GM13976 (cell line): ENCODE results near the gene SNAI3.
"Not testable (repeated sequence)": the region's sequence is repeated elsewhere in the genome, so short reads cannot be mapped to it uniquely, and the experiment has no call there.

Experiments used
- DNase-seq: peaks from one replicate; pipeline ENCODE4 v3.0.0; 2012; ENCODE audit warnings: low spot score
- in situ Hi-C: fragments of 300-500 bp; cut with MboI; formaldehyde crosslinking; loops from one replicate; pipeline ENCODE4 v1.12.0; 2022; ENCODE audit warnings: low sequenced_read_pairs, mixed read lengths, inconsistent platforms; ENCODE audit not compliant: unreplicated experiment
- TF ChIP-seq, protein P1 (sequence below): IDR thresholded peaks from 2 replicates; pipeline ENCODE4 v1.5.1; 2012; ENCODE audit warnings: borderline replicate concordance, mild to moderate bottlenecking; ENCODE audit not compliant: insufficient read depth; ENCODE audit errors: extremely low read depth, missing control alignments, control extremely low read depth

Gene SNAI3

GRCh38 chr16:88676502-88677242 lies 9.6 kb downstream of the SNAI3 start:
- in situ Hi-C loops = no loop called here
- TF ChIP-seq, protein P1, sequence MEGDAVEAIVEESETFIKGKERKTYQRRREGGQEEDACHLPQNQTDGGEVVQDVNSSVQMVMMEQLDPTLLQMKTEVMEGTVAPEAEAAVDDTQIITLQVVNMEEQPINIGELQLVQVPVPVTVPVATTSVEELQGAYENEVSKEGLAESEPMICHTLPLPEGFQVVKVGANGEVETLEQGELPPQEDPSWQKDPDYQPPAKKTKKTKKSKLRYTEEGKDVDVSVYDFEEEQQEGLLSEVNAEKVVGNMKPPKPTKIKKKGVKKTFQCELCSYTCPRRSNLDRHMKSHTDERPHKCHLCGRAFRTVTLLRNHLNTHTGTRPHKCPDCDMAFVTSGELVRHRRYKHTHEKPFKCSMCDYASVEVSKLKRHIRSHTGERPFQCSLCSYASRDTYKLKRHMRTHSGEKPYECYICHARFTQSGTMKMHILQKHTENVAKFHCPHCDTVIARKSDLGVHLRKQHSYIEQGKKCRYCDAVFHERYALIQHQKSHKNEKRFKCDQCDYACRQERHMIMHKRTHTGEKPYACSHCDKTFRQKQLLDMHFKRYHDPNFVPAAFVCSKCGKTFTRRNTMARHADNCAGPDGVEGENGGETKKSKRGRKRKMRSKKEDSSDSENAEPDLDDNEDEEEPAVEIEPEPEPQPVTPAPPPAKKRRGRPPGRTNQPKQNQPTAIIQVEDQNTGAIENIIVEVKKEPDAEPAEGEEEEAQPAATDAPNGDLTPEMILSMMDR = no peak
- DNase-seq = no peak

GRCh38 chr16:88673716-88674379 lies 12.5 kb downstream of the SNAI3 start:
- peak; percentile 84 for DNase-seq
- TF ChIP-seq, protein P1 = no peak
- in situ Hi-C loops = no loop called here

DNA sequence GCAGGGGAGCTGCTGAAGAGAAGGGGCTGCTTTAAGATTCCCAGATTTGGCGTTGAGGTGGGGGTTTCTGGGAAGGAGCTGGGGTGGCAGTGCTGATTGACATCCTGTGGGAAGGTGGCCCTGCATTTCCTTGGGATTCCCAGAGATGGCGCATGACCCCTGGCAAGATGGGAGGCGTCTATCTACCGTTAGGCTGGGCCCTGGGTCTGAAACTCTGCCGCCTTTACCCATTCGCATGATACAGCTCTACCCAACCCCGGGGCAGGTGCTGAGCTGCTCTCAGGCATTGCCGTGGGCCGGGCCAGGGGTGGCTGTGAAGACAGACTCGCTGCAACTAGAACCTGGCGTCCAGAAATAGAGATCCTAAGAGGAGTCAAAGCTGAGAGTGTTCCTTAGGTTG lies 13.5 kb downstream of the SNAI3 start:
- DNase-seq = no peak
- TF ChIP-seq, protein P1 = peak; percentile 3
- in situ Hi-C loops = no loop called here

DNA sequence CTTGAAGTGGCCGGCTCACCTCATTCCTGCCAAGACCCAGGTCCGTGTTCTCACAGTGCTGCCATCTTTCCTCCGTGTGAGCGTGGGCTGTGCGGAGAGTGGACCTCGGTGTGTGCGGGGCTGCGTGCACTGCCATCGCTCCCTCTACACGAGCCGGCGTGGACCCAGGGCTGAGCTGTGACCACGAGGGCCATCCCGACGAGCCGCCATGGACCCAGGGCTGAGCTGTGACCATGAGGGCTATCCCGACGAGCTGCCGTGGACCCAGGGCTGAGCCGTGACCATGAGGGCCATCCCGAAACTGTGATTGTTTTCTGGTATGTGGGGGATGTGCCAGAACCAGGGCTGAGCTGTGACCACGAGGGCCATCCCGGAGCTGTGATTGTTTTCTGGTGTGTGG lies 14.5 kb downstream of the SNAI3 start:
- in situ Hi-C loops = no loop called here
- DNase-seq = no peak
- TF ChIP-seq, protein P1 = no peak

DNA sequence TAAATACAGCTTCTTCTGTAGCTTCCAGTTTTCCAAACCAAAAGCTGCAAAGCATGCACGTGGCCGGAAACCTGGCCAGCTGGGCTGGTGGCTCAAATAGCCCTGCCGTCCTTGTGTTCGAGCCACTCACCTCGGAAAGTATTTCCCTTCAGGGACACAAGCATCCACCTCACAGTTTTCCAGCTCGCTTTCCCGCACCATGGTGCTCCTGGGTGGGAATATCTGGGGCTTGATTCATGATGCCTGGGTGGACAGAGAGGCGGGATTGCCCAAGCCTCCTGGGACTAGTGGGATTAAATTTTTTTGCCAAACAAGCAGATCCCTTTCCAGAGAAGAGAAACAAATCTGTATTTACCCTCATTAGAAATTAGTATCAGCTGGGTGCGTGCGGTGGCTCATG lies 16.3 kb downstream of the SNAI3 start:
- DNase-seq = no peak
- in situ Hi-C loops = no loop called here

DNA sequence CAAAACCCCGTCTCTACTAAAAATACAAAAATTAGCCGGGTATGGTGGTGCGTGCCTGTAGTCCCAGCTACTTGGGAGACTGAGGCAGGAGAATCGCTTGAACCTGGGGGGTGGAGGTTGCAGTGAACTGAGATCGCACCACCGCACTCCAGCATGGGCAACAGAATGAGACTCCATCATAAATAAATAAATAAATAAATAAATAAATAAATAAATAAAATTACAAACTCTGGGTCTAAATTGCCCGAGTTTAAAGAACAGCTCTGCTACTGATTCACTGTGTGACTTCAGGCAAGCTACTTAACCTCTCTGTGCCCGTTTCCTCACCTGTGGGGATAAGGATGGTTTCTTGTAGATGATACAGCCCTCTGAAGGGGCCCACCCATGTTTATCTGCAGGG lies 16.8 kb downstream of the SNAI3 start:
- DNase-seq, in situ Hi-C loops: not testable (repeated sequence)

More for the DNA sequence above, 16.3 kb downstream of the SNAI3 start:
- TF ChIP-seq, protein P1 = no peak

- DNase-seq = no peak
- TF ChIP-seq, protein P1 = no peak
- in situ Hi-C loops = no loop called here
Measured at GRCh38 chr16:88667461-88667860, 18.8 kb downstream of the SNAI3 start.
